ENCODE results near the gene MIB1. TPM values are rescaled to one million over a fixed set of nuclear protein-coding genes. Genes with fewer than 3 reads are reported as not detected.

The MIB1 gene
- total RNA-seq: 120 TPM

DNA sequence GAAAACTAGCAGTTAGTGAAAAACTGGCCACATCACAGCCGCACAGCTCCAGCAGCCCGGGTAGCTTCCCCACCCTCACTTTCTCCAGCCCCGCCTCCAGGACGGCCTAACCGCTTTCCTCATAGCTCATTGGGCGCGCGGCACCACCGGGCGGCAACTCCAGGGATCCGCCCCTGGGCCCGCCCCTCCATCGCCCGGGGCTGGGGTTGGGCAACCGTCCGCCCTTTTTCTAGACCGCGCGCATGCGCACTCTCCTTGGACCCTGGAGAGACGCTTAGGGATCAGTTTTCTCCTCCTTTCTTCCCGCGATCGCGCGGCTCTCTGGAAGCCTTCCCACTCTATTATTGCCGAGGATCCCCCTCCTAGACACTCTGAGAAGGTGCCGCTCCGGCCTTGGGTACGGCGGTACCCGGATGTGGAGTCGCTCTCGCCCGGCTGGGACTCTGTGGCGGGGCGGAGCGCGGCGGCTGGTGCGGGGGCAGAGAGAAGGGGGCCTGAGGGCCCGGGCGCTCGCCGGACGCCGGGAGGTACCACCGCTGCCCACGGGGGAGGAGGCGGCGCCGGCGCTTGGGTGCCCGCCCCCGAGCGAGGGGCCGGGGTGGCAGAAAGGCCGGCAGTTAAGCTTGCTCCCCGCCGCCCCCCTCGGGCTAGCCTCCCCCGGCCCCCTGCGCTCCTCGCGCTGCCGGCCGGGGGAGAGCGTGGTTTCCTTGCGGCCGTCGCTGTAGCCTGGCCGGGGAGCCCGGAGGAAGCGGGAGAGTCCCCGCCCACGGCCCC is at the start of gene MIB1:
Gene MIB1 (plus strand): TSS at position 255 of the 774 bp plus-strand sequence. CDS start 792 bp downstream, outside the sequence.

DNA sequence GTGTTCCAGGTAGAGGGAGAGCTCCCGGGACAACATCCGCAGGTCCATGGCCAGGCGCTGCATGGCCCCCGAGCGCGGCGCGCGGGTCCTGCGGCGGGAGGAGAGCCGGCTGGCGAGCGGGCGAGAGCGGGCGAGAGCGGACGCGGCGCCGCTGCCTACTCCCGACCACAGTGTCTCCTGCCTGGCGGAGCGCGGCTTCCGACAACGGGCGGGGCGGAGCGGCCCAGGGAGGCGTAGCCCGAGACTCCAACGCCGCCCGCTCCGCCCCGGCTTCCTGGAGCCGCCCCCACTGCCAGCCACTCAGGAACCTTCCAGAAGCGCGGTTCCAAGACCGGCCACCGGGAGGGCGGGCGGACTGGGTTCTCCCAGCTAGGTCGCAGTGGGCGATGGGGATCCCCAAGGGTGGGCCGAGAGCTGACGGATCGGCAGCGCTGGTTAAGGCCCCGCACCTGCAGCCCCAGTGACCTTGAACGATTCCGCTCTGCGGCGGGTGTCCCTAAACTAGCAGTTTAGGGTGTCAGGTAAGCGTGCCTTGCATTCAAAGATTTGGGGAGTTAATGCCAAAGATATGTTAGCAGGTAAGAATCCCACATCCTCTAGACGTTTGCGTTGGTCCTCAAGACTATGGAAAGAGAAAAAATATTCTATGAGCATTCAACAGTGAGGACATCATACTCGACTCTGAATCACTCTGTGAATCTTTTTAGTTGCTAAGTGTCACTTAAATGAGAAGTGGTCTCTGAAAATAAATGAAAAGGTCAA is 35.8 kb upstream of the MIB1 start, which contains the start of gene ABHD3:
Gene ABHD3 (minus strand): TSS at position 172 of the 762 bp plus-strand sequence. CDS start 109 bp downstream, at position 63.

Other genes starting within 250 kb of the MIB1 start
- gene ESCO1, start 140.1 kb upstream of the MIB1 start, total RNA-seq: 33.4 TPM
- 13.8 TPM for gene SNRPD1, start 128.5 kb upstream of the MIB1 start, total RNA-seq
- gene ABHD3, start 36.0 kb upstream of the MIB1 start, total RNA-seq: 11.8 TPM